ENCODE measurements around the gene TTC4.

The TTC4 gene

GRCh38 chr1:54705153-54705552 lies 10.5 kb upstream of the TTC4 start:
- DNase-seq, result no peak

- DNase-seq, result no peak
Observed at GRCh38 chr1:54706419-54706818, 9.2 kb upstream of the TTC4 start.

- DNase-seq, result no peak
Observed at GRCh38 chr1:54708385-54708784, 7.3 kb upstream of the TTC4 start.

GRCh38 chr1:54709547-54710292 lies 5.9 kb upstream of the TTC4 start:
- no peak for DNase-seq

- DNase-seq, result no peak
Observed at GRCh38 chr1:54710434-54710833, 5.2 kb upstream of the TTC4 start.

- DNase-seq, result no peak
Observed at GRCh38 chr1:54710841-54711240, 4.8 kb upstream of the TTC4 start.

- DNase-seq, result no peak
Observed at GRCh38 chr1:54711536-54711935, 4.1 kb upstream of the TTC4 start.

GRCh38 chr1:54714881-54715492 lies 674 bp upstream of the TTC4 start:
- DNase-seq, result no peak

GRCh38 chr1:54716299-54717047 lies 812 bp downstream of the TTC4 start:
- DNase-seq, result no peak

GRCh38 chr1:54721719-54722118 lies 6.1 kb downstream of the TTC4 start:
- no peak for DNase-seq

GRCh38 chr1:54723985-54724384 lies 8.3 kb downstream of the TTC4 start:
- no peak for DNase-seq

- no peak for DNase-seq
Observed at GRCh38 chr1:54724771-54725170, 9.1 kb downstream of the TTC4 start.

- DNase-seq, result no peak
Observed at GRCh38 chr1:54728027-54728426, 12.4 kb downstream of the TTC4 start.

- no peak for DNase-seq
Observed at GRCh38 chr1:54736685-54737084, 21.0 kb downstream of the TTC4 start.

GRCh38 chr1:54738244-54738643 lies 22.6 kb downstream of the TTC4 start:
- no peak for DNase-seq

- DNase-seq, result no peak
Observed at GRCh38 chr1:54741531-54741930, 25.9 kb downstream of the TTC4 start.

- no peak for DNase-seq
Observed at GRCh38 chr1:54742282-54742681, 26.6 kb downstream of the TTC4 start.

GRCh38 chr1:54743416-54744226 lies 28.0 kb downstream of the TTC4 start:
- no peak for DNase-seq

GRCh38 chr1:54744696-54745095 lies 29.0 kb downstream of the TTC4 start:
- DNase-seq, result no peak

GRCh38 chr1:54745274-54745673 lies 29.6 kb downstream of the TTC4 start:
- no peak for DNase-seq

- no peak for DNase-seq
Observed at GRCh38 chr1:54745864-54746263, 30.2 kb downstream of the TTC4 start.

GRCh38 chr1:54748094-54748835 lies 32.6 kb downstream of the TTC4 start:
- DNase-seq, result no peak
